GM18951 (cell line): ENCODE measurements around the gene RAB11B.
"Not testable (repeated sequence)": the region's sequence is repeated elsewhere in the genome, so short reads cannot be mapped to it uniquely, and the experiment has no call there.

Experiments
- POLR2A ChIP-seq: IDR thresholded peaks from 4 replicates; pipeline ENCODE4 v1.6.1; 2011; ENCODE audit warnings: mild to moderate bottlenecking; ENCODE audit not compliant: insufficient read length, insufficient read depth; ENCODE audit errors: extremely low read depth
- in situ Hi-C: fragments of 300-500 bp; cut with MboI; formaldehyde crosslinking; loops from one replicate; pipeline ENCODE4 v1.12.0; 2022; ENCODE audit warnings: low sequenced_read_pairs, mixed read lengths, inconsistent platforms; ENCODE audit not compliant: unreplicated experiment

Gene RAB11B

DNA sequence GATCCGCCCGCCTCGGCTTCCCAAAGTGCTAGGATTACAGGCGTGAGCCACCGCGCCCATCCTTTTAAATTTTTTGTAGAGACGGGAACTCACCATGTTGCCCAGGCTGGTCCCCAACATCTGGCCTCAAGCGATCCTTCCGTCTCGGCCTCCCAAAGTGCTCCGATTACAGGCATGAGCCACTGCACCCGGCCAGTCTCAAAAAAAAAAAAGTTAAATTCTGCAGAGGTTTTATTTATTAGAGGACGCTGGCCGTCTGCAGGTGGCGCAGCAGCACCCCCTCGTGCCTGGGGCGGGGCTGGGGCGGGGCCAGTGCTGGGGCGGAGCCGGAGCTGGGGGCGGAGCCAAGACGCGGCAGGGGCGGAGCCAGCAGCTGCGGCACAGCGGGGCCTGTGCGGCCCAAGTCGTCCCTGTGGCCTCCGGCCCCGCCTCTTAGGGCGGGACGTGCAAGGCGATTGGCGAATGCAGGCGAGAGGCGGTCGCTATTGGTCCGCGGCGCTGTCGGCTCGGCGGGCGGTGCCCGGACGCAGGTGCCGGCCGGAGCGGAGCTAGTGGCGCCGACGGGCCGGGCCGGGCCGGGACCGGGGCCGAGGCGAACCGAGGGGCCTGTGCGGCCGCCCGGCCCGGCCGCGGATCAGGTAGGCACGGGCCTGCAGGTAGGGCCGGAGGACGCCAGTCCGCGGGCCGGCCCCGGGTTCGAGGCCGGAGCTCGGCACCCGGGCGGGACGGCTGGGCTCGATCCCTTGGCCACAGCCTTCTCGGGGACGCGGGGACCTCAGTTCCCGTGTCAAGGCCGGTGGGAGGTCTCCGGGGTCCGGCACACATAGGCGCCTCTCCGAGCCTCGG, 22.8 kb downstream of the RAB11B start, which contains the start of gene MARCHF2:
Gene MARCHF2 (plus strand): TSS at position 523 of the 846 bp plus-strand sequence. CDS start 8,536 bp downstream, outside the sequence.
- in situ Hi-C loops: no loop called here
- TF ChIP-seq POLR2A: peak; percentile 69

DNA sequence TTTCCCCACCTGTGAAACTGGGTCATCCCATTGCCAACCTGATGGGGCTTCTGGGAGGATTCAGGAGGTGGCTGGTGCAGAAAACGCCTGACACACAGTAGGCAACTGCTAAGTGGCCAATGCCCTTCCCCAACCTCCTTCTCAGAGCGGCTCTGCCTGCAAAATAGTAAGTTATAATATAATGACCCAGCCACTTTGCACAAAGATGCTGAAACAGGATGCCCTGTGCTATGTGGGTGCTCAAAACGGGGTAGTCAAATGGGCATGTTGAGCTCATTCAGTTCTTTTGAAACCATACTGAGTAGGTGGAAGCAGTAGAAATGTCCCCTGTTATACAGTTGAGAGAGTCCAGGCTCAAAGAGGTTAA, 23.5 kb downstream of the RAB11B start:
- in situ Hi-C loops: no loop called here

DNA sequence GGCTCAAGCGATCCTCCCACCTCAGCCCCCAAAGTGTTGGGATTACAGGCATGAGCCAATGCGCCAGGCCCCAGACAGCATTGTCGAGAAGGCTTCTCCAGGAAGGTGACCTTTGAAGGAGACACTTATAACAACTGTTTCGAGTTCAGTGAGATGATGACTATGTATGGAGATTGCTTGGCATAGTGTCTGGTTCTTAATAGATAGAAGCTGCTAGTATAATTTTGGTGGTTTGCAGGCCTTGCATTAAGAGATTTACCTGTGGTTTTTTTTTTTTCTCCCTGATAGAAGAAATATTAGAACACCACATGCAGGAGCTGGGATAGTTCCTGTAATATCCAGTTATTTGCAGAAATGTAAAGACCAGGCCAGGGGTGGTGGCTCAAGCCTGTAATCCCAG, 26.6 kb downstream of the RAB11B start:
- no peak for TF ChIP-seq POLR2A
- in situ Hi-C loops: no loop called here

More for the DNA sequence above, 23.5 kb downstream of the RAB11B start:
- no peak for TF ChIP-seq POLR2A

DNA sequence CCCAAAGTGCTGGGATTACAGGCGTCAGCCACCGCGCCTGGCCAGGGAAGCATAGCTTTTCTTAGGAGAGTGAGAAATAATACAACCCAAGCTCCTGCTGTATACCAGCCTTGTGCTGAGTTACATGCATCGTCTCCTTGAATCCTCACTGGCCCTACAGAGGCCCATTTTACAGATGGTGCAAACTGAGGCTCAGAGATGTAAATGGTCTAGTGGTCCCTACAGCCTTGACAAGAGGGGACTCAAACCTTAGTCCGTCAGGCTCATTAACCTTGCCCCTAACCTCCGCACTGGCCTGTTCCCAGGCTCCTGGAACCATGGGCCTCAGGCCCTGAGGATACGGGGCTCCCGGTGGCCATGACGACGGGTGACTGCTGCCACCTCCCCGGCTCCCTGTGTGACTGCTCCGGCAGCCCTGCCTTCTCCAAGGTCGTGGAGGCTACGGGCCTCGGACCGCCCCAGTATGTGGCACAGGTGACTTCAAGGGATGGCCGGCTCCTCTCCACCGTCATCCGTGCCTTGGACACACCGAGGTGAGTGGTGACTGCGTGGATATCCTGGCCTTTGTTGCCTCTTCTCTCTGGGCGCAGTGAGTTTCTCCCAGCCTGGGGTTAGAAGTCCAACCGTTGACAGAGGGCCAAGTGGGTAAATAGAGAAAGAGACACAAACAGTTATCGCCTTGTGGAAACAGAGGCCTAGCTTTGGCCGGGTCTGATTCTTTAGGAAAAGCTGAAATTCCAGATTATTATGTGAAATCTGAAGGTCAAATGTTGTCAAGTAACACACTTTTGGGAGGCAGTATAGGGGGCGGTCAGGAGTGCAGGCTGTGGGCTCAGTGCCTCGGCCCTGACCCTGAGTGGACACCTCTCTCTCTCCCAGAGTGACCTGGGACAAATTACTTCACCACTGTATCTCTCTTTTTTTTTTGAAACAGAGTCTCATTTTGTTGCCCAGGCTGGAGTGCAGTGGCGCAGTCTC, 31.6 kb downstream of the RAB11B start:
- no peak for TF ChIP-seq POLR2A
- in situ Hi-C loops: no loop called here

DNA sequence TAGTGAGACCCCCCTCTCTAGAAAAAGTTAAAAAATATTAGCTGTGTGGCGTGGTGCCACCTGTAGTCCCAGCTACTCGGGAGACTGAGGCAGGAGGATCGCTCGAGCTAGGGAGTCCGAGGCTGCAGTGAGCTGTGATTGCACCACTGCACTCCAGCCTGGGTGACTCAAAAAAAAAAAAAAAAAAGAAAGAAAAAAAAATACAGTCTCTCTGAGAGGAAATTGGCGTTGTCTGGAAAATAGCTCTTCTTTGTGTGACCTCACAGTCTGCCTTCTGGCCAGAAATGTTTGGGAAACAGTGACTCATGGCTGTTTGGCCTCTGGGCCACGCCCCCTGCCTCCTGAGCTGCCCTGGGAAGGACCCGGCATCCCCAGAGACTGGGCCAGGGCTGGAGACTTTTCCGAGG, 33.7 kb downstream of the RAB11B start:
- no peak for TF ChIP-seq POLR2A
- in situ Hi-C loops: no loop called here

DNA sequence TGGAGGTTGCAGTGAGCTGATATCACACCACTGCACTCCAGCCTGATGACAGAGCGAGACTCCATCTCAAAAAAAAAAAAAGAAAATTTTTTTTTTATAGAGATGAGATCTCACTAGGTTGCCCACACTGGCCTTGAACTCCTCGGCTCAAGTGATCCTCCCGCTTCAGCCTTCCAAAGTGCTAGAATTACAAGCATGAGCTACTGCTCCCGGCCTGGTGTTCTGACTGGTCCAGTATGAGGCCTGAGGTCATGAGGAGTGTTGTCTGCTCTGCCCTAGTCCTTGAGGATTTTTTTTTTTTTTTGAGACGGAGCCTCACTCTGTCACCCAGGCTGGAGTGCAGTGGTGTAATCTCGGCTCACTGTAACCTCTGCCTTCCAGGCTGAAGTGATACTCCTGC, 35.2 kb downstream of the RAB11B start:
- in situ Hi-C loops: not testable (repeated sequence)

DNA sequence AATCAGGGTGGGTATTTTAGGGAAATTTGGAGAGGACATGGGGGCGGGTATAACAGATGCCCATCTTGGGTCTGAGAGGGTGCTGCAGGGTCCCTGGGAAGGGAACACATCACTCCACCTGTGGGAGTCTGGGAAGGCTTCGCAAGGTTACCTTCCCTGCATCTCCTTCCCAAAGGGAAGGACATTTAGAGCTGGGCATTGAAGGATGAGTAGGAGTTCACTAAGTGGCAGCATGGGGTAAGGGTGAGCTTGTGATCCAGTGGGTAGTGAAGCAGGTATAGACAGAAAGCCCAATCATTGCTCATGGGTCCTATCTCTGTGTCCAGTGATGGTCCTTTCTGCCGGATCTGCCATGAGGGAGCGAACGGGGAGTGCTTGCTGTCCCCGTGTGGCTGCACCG, 36.1 kb downstream of the RAB11B start:
- in situ Hi-C loops: no loop called here
- TF ChIP-seq POLR2A: no peak

DNA sequence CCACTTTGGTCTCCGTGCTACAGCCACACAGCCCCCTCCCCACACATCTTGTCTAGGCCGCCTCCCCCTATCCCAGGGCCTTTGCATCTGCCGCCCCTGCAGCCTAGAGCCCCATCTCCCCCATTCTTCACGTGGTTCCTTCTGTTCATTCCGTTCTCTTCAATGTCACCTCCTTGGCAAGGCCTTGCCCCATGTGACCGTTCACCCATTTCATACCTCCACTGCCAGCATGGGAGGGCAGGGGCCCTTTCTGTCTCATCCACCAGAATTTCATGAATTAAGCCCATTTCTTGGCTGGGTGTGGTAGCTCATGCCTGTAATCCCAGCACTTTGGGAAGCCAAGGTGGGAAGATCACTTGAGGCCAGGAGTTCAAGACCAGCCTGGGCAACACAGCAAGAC, 38.9 kb downstream of the RAB11B start:
- in situ Hi-C loops: no loop called here
- no peak for TF ChIP-seq POLR2A

DNA sequence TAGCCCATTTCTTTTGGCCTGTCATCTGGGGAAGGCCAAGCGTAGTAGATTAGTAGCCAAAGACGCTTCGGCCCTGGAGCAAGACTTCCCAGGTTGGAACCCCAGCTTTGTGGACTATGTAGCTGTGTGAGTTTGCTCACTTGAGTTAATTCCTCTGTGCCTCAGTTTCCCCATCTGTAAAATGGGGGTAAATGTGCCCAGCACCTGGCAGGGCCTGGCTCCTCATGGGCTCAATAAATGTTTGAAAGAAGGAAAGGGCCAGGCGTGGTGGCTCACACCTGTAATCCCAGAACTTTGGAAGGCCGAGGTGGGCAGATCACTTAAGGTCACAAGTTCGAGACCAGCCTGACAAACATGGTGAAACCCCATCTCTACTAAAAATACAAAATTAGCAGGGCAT, 39.7 kb downstream of the RAB11B start:
- no peak for TF ChIP-seq POLR2A
- in situ Hi-C loops: no loop called here

DNA sequence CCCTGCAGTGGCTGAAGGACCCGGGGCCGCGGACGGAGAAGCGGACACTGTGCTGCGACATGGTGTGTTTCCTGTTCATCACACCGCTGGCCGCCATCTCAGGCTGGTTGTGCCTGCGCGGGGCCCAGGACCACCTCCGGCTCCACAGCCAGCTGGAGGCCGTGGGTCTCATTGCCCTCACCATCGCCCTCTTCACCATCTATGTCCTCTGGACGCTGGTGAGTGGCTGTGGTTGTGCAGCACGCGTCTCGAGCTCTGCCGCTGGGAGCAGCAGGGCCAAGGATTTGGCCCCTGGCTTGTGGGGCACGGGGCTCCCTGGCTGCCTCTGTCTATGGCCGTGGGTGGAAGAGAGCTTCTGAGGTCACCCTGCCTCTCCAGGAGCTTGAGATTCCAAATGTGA, 40.5 kb downstream of the RAB11B start:
- in situ Hi-C loops: no loop called here

DNA sequence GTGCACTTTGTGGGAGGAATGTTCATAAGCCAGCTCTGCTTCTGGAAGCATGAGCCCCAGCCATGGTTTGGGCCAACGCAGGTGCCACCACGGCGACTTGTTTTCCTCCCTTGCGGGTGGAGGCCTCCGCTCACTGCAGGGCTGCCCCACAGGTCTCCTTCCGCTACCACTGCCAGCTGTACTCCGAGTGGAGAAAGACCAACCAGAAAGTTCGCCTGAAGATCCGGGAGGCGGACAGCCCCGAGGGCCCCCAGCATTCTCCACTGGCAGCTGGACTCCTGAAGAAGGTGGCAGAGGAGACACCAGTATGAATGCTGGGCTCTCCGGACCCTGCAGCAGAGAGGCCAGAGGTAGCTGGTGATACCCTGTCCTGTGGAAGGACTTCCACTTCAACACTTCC, 48.1 kb downstream of the RAB11B start:
- in situ Hi-C loops: no loop called here
- no peak for TF ChIP-seq POLR2A

More for the DNA sequence above, 40.5 kb downstream of the RAB11B start:
- no peak for TF ChIP-seq POLR2A

DNA sequence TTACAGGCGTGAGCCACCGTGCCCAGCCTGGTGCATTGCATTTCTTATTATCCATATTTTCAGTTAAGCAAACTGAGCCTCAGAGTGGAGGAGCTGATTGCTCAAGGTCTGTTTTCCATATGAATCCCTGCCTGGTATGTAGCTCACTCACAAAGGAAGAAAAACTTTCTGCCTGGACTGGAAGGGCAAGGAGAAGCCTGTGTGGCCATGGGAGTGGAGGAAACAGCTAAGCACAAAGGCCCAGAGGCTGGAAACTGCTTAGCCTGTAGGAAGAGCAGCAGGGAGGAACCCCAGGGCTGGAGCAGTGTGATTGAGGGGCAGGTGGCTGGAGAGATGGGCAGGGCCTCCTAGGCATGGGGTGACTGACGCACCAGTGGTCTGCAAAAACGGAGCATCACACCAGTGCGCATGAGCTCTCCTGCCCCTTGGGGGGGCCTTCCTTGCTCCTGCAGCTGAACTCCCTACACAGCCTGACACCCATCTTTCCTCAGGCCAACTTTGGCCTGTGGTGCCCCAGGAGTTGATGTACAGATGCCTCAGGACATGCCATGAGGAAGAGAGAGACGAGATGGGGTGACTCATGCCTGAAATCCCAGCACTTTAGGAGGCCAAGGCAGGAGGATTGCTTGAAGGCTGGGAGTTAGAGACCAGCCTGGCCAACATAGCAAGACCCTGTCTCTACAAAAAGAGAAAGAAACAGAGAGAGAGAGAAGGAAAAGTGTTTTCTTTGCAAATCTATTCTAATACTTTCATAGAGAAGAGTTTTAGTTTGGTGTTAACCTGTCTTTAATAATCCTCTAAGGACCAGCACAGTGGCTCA, 51.8 kb downstream of the RAB11B start:
- in situ Hi-C loops: no loop called here

DNA sequence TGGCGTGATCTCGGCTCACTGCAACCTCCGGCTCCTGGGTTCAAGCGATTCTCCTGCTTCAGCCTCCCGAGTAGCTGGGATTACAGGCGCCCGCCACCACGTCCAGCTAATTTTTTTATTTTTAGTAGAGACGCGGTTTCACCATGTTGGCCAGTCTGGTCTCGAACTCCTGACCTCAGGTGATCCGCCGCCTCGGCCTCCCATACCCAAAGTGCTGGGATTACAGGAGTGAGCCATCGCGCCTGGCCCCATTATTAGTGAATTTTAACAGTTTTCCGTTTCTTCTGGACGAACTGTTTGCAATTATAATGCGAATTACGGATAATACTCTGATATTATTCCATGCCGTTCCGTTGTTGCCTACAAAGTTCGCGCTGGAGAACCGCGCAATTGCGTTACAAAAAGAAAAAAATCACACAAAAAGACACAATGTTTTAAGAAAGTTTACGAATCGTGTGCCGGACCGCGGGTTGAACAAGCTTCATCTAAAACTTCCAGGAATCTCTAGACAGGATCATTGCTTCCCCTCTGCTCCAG, 54.0 kb downstream of the RAB11B start:
- in situ Hi-C loops: not testable (repeated sequence)

More for the DNA sequence above, 51.8 kb downstream of the RAB11B start:
- TF ChIP-seq POLR2A: no peak
